Activated CD4-positive, alpha-beta memory T cell treated with anti-CD3 and anti-CD28 coated beads for 36 hours (primary cell): Measurements from ENCODE around the gene ETNK1. TPM values are rescaled to one million over a fixed set of nuclear protein-coding genes. Genes with fewer than 3 reads are reported as not detected.
"Not testable (repeated sequence)": the region's sequence is repeated elsewhere in the genome, so short reads cannot be mapped to it uniquely, and the experiment has no call there.

ENCODE experiments used
- CTCF ChIA-PET: fragments of 350-600 bp; sonication (Branson Sonifier 250); formaldehyde crosslinking; loops from one replicate; lab custom pipeline; 2021; ENCODE audit warnings: antibody characterized with exemption, inconsistent platforms; lab: Charles Lee
- POLR2A ChIA-PET: fragments of 350-600 bp; sonication (Branson Sonifier 250); formaldehyde crosslinking; loops from one replicate; lab custom pipeline; 2021; ENCODE audit warnings: antibody characterized with exemption; lab: Charles Lee
- DNase-seq: peaks from one replicate; pipeline ENCODE4 v3.0.0-alpha.2; 2020
- H3K27ac Mint-ChIP-seq: one replicate; pipeline ENCODE4 v1.8.0; 2021; ENCODE audit warnings: mixed read lengths
- H3K27me3 Mint-ChIP-seq: one replicate; pipeline ENCODE4 v1.8.0; 2021; ENCODE audit warnings: mixed read lengths
- H3K36me3 Mint-ChIP-seq: one replicate; pipeline ENCODE4 v1.8.0; 2021; ENCODE audit warnings: mixed read lengths
- H3K4me1 Mint-ChIP-seq: one replicate; pipeline ENCODE4 v1.8.0; 2021; ENCODE audit warnings: low read depth, mixed read lengths
- H3K4me3 Mint-ChIP-seq: one replicate; pipeline ENCODE4 v1.8.0; 2021; ENCODE audit warnings: mild to moderate bottlenecking, mixed read lengths
- H3K9me3 Mint-ChIP-seq: one replicate; pipeline ENCODE4 v1.8.0; 2021; ENCODE audit warnings: mixed read lengths
- intact Hi-C: fragments of 100-400 bp; cut with micrococcal nuclease; formaldehyde crosslinking; loops from one replicate; pipeline ENCODE4 v1.15.1; 2023
- total RNA-seq, 2 experiments: library from RNA; stranded (reverse); gene quantifications; one replicate each; pipeline ENCODE4 v1.2.3, GENCODE V29; 2021

The ETNK1 gene, protein sequence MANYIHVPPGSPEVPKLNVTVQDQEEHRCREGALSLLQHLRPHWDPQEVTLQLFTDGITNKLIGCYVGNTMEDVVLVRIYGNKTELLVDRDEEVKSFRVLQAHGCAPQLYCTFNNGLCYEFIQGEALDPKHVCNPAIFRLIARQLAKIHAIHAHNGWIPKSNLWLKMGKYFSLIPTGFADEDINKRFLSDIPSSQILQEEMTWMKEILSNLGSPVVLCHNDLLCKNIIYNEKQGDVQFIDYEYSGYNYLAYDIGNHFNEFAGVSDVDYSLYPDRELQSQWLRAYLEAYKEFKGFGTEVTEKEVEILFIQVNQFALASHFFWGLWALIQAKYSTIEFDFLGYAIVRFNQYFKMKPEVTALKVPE
- total RNA-seq, result 10 to 100 TPM; 59.0 to 61.0 TPM

DNA sequence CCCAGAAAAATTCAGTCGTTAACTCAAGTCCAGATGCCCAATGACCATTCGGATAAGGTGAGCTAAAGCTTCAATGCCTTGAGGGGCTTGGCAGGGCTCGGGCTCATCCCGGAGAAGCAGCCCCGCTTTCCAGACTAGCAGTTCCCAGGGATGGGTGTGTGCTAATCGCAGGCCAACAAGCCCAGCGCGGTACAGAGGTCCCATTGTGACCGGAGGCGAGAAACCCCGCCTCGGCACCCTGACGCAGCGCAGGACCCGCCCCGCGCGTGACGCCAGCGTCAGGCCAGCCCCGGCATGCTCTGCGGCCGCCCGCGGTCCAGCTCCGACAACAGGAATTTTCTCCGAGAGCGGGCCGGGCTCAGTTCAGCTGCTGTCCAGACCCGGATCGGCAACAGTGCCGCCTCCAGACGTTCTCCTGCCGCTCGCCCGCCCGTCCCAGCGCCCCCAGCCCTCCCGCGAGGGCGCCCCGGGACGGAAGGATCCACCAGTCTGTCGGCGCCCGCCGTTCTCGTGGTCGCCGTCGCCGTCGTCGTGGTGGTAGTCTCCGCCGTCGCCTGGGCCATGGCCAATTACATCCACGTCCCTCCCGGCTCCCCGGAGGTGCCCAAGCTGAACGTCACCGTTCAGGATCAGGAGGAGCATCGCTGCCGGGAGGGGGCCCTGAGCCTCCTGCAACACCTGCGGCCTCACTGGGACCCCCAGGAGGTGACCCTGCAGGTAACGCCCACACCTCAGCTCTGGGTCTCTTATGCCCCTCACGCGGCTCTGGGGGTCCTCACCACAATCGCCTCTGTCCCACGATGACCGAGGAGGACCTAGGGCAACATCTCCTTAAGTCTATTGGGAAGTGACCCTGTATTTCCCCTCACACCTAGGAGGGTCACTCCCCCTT lies at the start of gene ETNK1:
Gene ETNK1 (plus strand): TSS at position 302 of the 892 bp plus-strand sequence. CDS start 260 bp downstream, at position 562.
- no peaks in the 10 kb centered on the region for H3K9me3 Mint-ChIP-seq
- intact Hi-C loops, result loop anchor here (1.0 to 10.0 kb wide), 6 partner anchors 29 to 1170 kb away; partner anchors contain the start of genes C2CD5, CMAS, GOLT1B and RECQL
- no peaks in the 10 kb centered on the region for H3K27me3 Mint-ChIP-seq
- H3K27ac Mint-ChIP-seq, result peak within 1 kb of the TSS; percentile 87
- H3K4me3 Mint-ChIP-seq, result peak within 1 kb of the TSS; percentile 89
- H3K4me1 Mint-ChIP-seq, result peaks cover 35% of the 10 kb centered on the region
- DNase-seq, result peak; percentile 92
- H3K36me3 Mint-ChIP-seq, result peaks cover 9% of the 10 kb centered on the region
- ChIA-PET POLR2A (interaction anchor here (0.8 to 2.1 kb wide), 5 partner anchors 31 to 967 kb away, joined by 3 to 14 read pairs (median 4); partner anchors contain the start of genes C2CD5 and LDHB), CTCF (interaction anchor here (1.1 to 1.5 kb wide), 4 partner anchors 46 to 290 kb away, joined by 3 to 8 read pairs (median 6); partner anchors contain the start of gene C2CD5)

- Mint-ChIP-seq H3K36me3 (no peaks in the 10 kb centered on the region), H3K27me3 (peaks cover 3% of the 10 kb centered on the region), H3K9me3 (no peaks in the 10 kb centered on the region), H3K4me1 (no peaks in the 10 kb centered on the region), H3K4me3 (no peak overlapping the region), H3K27ac (no peak overlapping the region)
- CTCF ChIA-PET, result interaction anchor here (0.6 kb wide), 1 partner anchor 12 kb away, joined by 3 read pairs; no protein-coding TSS in a partner anchor
- POLR2A ChIA-PET, result no interaction called here
- DNase-seq, result no peak
- intact Hi-C loops, result no loop called here
Observed at GRCh38 chr12:22576065-22576464, 48.9 kb upstream of the ETNK1 start.

DNA sequence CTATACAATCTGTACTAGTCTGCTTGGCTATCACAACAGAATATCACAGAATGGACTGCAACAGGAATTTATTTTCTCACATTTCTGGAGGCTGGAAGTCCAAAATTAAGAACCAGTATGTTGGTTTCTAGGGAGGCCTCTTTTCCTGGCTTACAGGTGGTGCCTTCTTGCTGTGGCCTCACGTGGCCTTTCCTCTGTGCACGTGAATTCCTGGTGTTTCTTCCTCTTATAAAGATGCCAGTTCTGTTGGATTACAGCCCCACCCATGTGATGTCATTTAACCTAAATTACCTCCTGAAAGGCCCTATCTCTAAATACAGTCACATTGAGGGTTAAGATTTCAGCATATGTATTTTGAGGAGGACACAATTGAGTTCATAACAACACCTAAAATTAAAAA lies 48.5 kb upstream of the ETNK1 start:
- intact Hi-C loops, result no loop called here
- Mint-ChIP-seq H3K27me3 (peaks cover 3% of the 10 kb centered on the region), H3K36me3 (no peaks in the 10 kb centered on the region), H3K27ac (no peak overlapping the region), H3K9me3 (no peaks in the 10 kb centered on the region), H3K4me3 (no peak overlapping the region), H3K4me1 (no peaks in the 10 kb centered on the region)
- DNase-seq, result no peak
- CTCF ChIA-PET, result interaction anchor here (0.6 kb wide), 1 partner anchor 12 kb away, joined by 3 read pairs; no protein-coding TSS in a partner anchor
- POLR2A ChIA-PET, result no interaction called here

- intact Hi-C loops, result no loop called here
- H3K36me3 Mint-ChIP-seq, result no peaks in the 10 kb centered on the region
- H3K9me3 Mint-ChIP-seq, result no peaks in the 10 kb centered on the region
- POLR2A ChIA-PET, result no interaction called here
- H3K27ac Mint-ChIP-seq, result no peak overlapping the region
- DNase-seq, result no peak
- CTCF ChIA-PET, result no interaction called here
- no peaks in the 10 kb centered on the region for H3K27me3 Mint-ChIP-seq
- H3K4me1 Mint-ChIP-seq, result no peaks in the 10 kb centered on the region
- H3K4me3 Mint-ChIP-seq, result no peak overlapping the region
Observed at GRCh38 chr12:22577667-22578066, 47.3 kb upstream of the ETNK1 start.

- intact Hi-C loops, result no loop called here
- H3K27me3 Mint-ChIP-seq, result no peaks in the 10 kb centered on the region
- H3K27ac Mint-ChIP-seq, result no peak overlapping the region
- no peaks in the 10 kb centered on the region for H3K36me3 Mint-ChIP-seq
- POLR2A ChIA-PET, result no interaction called here
- H3K9me3 Mint-ChIP-seq, result no peaks in the 10 kb centered on the region
- no peaks in the 10 kb centered on the region for H3K4me1 Mint-ChIP-seq
- no peak for DNase-seq
- CTCF ChIA-PET, result no interaction called here
- no peak overlapping the region for H3K4me3 Mint-ChIP-seq
Observed at GRCh38 chr12:22578328-22578727, 46.6 kb upstream of the ETNK1 start.

GRCh38 chr12:22588817-22589216 lies 36.2 kb upstream of the ETNK1 start:
- intact Hi-C loops, result no loop called here
- POLR2A ChIA-PET, result no interaction called here
- no peak overlapping the region for H3K27ac Mint-ChIP-seq
- CTCF ChIA-PET, result no interaction called here
- no peaks in the 10 kb centered on the region for H3K36me3 Mint-ChIP-seq
- peaks cover 2% of the 10 kb centered on the region for H3K4me1 Mint-ChIP-seq
- H3K4me3 Mint-ChIP-seq, result no peak overlapping the region
- no peak for DNase-seq
- no peaks in the 10 kb centered on the region for H3K27me3 Mint-ChIP-seq
- no peaks in the 10 kb centered on the region for H3K9me3 Mint-ChIP-seq

DNA sequence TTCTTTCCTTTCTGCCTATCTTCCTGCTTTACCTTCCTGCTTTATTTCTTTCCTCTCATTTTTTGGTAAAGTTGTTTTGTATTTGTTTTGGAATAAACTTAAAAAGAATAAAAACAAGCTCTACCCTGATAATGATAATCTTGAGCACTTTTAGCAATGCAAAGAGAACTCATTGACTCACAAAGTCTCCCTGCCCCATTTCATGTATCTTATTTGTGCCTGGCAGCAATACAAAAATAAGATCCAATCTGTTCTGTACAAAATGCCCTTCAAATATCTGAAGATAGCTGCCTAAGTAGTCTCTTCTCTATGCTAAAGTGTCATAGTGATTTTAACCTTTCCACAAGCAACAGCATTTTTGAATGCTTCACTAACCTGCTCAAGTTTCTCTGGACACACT lies 31.1 kb upstream of the ETNK1 start:
- Mint-ChIP-seq H3K27ac (no peak overlapping the region), H3K4me3 (no peak overlapping the region), H3K9me3 (no peaks in the 10 kb centered on the region), H3K36me3 (no peaks in the 10 kb centered on the region), H3K4me1 (peaks cover 18% of the 10 kb centered on the region), H3K27me3 (no peaks in the 10 kb centered on the region)
- intact Hi-C loops, result no loop called here
- POLR2A ChIA-PET, result interaction anchor here (1.3 kb wide), 1 partner anchor 31 kb away, joined by 4 read pairs; the partner anchor contains the start of gene ETNK1
- CTCF ChIA-PET, result interaction anchor here (0.7 kb wide), 1 partner anchor 48 kb away, joined by 3 read pairs; no protein-coding TSS in a partner anchor
- no peak for DNase-seq

- H3K4me3 Mint-ChIP-seq, intact Hi-C loops, H3K9me3 Mint-ChIP-seq, DNase-seq, CTCF ChIA-PET, H3K36me3 Mint-ChIP-seq, H3K27me3 Mint-ChIP-seq, H3K27ac Mint-ChIP-seq: not testable (repeated sequence)
- POLR2A ChIA-PET, result interaction anchor here (2.3 kb wide), 1 partner anchor 53 kb away, joined by 7 read pairs; the partner anchor contains the start of gene C2CD5
- peaks cover 18% of the 10 kb centered on the region for H3K4me1 Mint-ChIP-seq
Observed at GRCh38 chr12:22597539-22597938, 27.4 kb upstream of the ETNK1 start.

- Mint-ChIP-seq H3K4me3 (no peak overlapping the region), H3K9me3 (no peaks in the 10 kb centered on the region), H3K4me1 (peaks cover 18% of the 10 kb centered on the region), H3K36me3 (no peaks in the 10 kb centered on the region), H3K27ac (no peak overlapping the region), H3K27me3 (no peaks in the 10 kb centered on the region)
- ChIA-PET POLR2A (no interaction called here), CTCF (no interaction called here)
- DNase-seq, result no peak
- intact Hi-C loops, result no loop called here
Observed at GRCh38 chr12:22598141-22598762, 26.7 kb upstream of the ETNK1 start.

GRCh38 chr12:22598763-22599161 lies 26.2 kb upstream of the ETNK1 start:
- Mint-ChIP-seq H3K4me3 (no peak overlapping the region), H3K9me3 (no peaks in the 10 kb centered on the region), H3K27me3 (no peaks in the 10 kb centered on the region), H3K36me3 (no peaks in the 10 kb centered on the region), H3K4me1 (peaks cover 17% of the 10 kb centered on the region), H3K27ac (no peak overlapping the region)
- CTCF ChIA-PET, result no interaction called here
- POLR2A ChIA-PET, result no interaction called here
- intact Hi-C loops, result no loop called here
- no peak for DNase-seq

- intact Hi-C loops, result no loop called here
- DNase-seq, result no peak
- H3K36me3 Mint-ChIP-seq, result no peaks in the 10 kb centered on the region
- H3K4me1 Mint-ChIP-seq, result peaks cover 12% of the 10 kb centered on the region
- CTCF ChIA-PET, result no interaction called here
- no peaks in the 10 kb centered on the region for H3K27me3 Mint-ChIP-seq
- no peak overlapping the region for H3K4me3 Mint-ChIP-seq
- POLR2A ChIA-PET, result no interaction called here
- H3K27ac Mint-ChIP-seq, result no peak overlapping the region
- no peaks in the 10 kb centered on the region for H3K9me3 Mint-ChIP-seq
Observed at GRCh38 chr12:22600181-22600580, 24.8 kb upstream of the ETNK1 start.
